WTC11 (cell line): Measurements from ENCODE around the gene INO80E. TPM values are rescaled to one million over a fixed set of nuclear protein-coding genes. Genes with fewer than 3 reads are reported as not detected.
A peak's percentile ranks its signal among the peaks of the same experiment; 100 is the strongest.
"Not testable (repeated sequence)": the region's sequence is repeated elsewhere in the genome, so short reads cannot be mapped to it uniquely, and the experiment has no call there.

Experiments
- ATAC-seq: fragments of 200-7000 bp; cut with Tn5 transposase; 2 replicates; pipeline ENCODE4 v1.10.0; 2021; ENCODE audit warnings: mild to moderate bottlenecking, moderate library complexity
- CTCF ChIA-PET: fragments of 300-600 bp; sonication (Branson Sonifier 250); formaldehyde crosslinking; loops from one replicate; lab custom pipeline; 2021; ENCODE audit warnings: antibody characterized with exemption; lab: Charles Lee
- POLR2A ChIA-PET: fragments of 350-600 bp; sonication (Branson Sonifier 250); formaldehyde crosslinking; loops from one replicate; lab custom pipeline; 2021; ENCODE audit warnings: antibody characterized with exemption; lab: Charles Lee
- DNase-seq: peaks from one replicate; pipeline ENCODE4 v3.0.0; 2021; ENCODE audit warnings: low spot score
- H3K27ac Mint-ChIP-seq: 2 replicates; pipeline ENCODE4 v1.8.0; 2021; ENCODE audit warnings: mixed read lengths
- H3K27me3 Mint-ChIP-seq: 2 replicates; pipeline ENCODE4 v1.8.0; 2021; ENCODE audit warnings: low read depth, mild to moderate bottlenecking, moderate library complexity, mixed read lengths
- H3K36me3 Mint-ChIP-seq: 2 replicates; pipeline ENCODE4 v1.8.0; 2021; ENCODE audit warnings: mixed read lengths
- H3K4me1 Mint-ChIP-seq: 2 replicates; pipeline ENCODE4 v1.8.0; 2022; ENCODE audit warnings: mixed read lengths
- H3K4me3 Mint-ChIP-seq: 2 replicates; pipeline ENCODE4 v1.8.0; 2021; ENCODE audit warnings: mild to moderate bottlenecking, moderate library complexity, mixed read lengths
- H3K9me3 Mint-ChIP-seq: 2 replicates; pipeline ENCODE4 v1.8.0; 2021; ENCODE audit warnings: mixed read lengths
- ATF6 ChIP-seq: sonication (generic); formaldehyde crosslinking; IDR thresholded peaks from 2 replicates; pipeline ENCODE4 v1.8.1; 2023; ENCODE audit warnings: mild to moderate bottlenecking, missing genetic modification reagents
- E2F1 ChIP-seq: sonication (generic); formaldehyde crosslinking; IDR thresholded peaks from 2 replicates; pipeline ENCODE4 v1.8.0; 2022; ENCODE audit warnings: mild to moderate bottlenecking, missing genetic modification reagents
- E2F5 ChIP-seq: sonication (generic); formaldehyde crosslinking; IDR thresholded peaks from 2 replicates; pipeline ENCODE4 v1.8.1; 2022; ENCODE audit warnings: mild to moderate bottlenecking, moderate library complexity, missing genetic modification reagents
- FOXP1 ChIP-seq: sonication (generic); formaldehyde crosslinking; IDR thresholded peaks from 2 replicates; pipeline ENCODE4 v1.8.0; 2022; ENCODE audit warnings: missing genetic modification reagents, mild to moderate bottlenecking, moderate library complexity, borderline replicate concordance
- GTF2I ChIP-seq: fragments of 250-450 bp; sonication (Bioruptor Pico); conservative IDR thresholded peaks from 2 replicates; pipeline ENCODE4 v1.4.0; 2021; ENCODE audit warnings: mild to moderate bottlenecking
- JAZF1 ChIP-seq: fragments of 250-450 bp; sonication (Bioruptor Pico); IDR thresholded peaks from 2 replicates; pipeline ENCODE4 v1.9.0; 2021; ENCODE audit warnings: moderate library complexity, mild to moderate bottlenecking, inconsistent platforms
- KAT7 ChIP-seq: sonication (generic); formaldehyde crosslinking; IDR thresholded peaks from 2 replicates; pipeline ENCODE4 v1.8.1; 2023; ENCODE audit warnings: missing genetic modification reagents, mild to moderate bottlenecking, borderline replicate concordance
- MAX ChIP-seq: sonication (generic); formaldehyde crosslinking; IDR thresholded peaks from 2 replicates; pipeline ENCODE4 v1.8.0; 2022; ENCODE audit warnings: mild to moderate bottlenecking, missing genetic modification reagents
- NR2C2 ChIP-seq: sonication (generic); formaldehyde crosslinking; IDR thresholded peaks from 2 replicates; pipeline ENCODE4 v1.8.0; 2022; ENCODE audit warnings: mild to moderate bottlenecking, missing genetic modification reagents
- OVOL2 ChIP-seq: fragments of 250-450 bp; sonication (Bioruptor Pico); IDR thresholded peaks from 2 replicates; pipeline ENCODE4 v1.9.0; 2021; ENCODE audit warnings: mild to moderate bottlenecking, borderline replicate concordance
- SMAD3 ChIP-seq: sonication (generic); formaldehyde crosslinking; IDR thresholded peaks from 2 replicates; pipeline ENCODE4 v1.8.0; 2022; ENCODE audit warnings: missing genetic modification reagents, mild to moderate bottlenecking, borderline replicate concordance
- TEAD1 ChIP-seq: sonication (generic); formaldehyde crosslinking; IDR thresholded peaks from 2 replicates; pipeline ENCODE4 v1.8.0; 2022; ENCODE audit warnings: mild to moderate bottlenecking, missing genetic modification reagents
- TEAD4 ChIP-seq: sonication (generic); formaldehyde crosslinking; IDR thresholded peaks from 2 replicates; pipeline ENCODE4 v1.8.0; 2022; ENCODE audit warnings: mild to moderate bottlenecking, missing genetic modification reagents
- USF2 ChIP-seq: sonication (generic); formaldehyde crosslinking; IDR thresholded peaks from 2 replicates; pipeline ENCODE4 v1.8.1; 2023; ENCODE audit warnings: mild to moderate bottlenecking, missing genetic modification reagents, moderate library complexity
- ZBTB21 ChIP-seq: sonication (generic); formaldehyde crosslinking; IDR thresholded peaks from 2 replicates; pipeline ENCODE4 v1.8.1; 2023; ENCODE audit warnings: mild to moderate bottlenecking, missing genetic modification reagents, borderline replicate concordance
- ZNF232 ChIP-seq: sonication (generic); formaldehyde crosslinking; IDR thresholded peaks from 2 replicates; pipeline ENCODE4 v1.8.0; 2022; ENCODE audit warnings: mild to moderate bottlenecking, missing genetic modification reagents
- ZNF281 ChIP-seq: sonication (generic); formaldehyde crosslinking; IDR thresholded peaks from 2 replicates; pipeline ENCODE4 v1.8.0; 2023; ENCODE audit warnings: mild to moderate bottlenecking, missing genetic modification reagents
- ZNF317 ChIP-seq: sonication (generic); formaldehyde crosslinking; IDR thresholded peaks from 2 replicates; pipeline ENCODE4 v1.8.1; 2023; ENCODE audit warnings: low read depth, mild to moderate bottlenecking, moderate library complexity, missing genetic modification reagents, borderline replicate concordance
- ZNF416 ChIP-seq: fragments of 250-450 bp; sonication (Bioruptor Pico); IDR thresholded peaks from 2 replicates; pipeline ENCODE4 v1.9.0; 2021; ENCODE audit warnings: mild to moderate bottlenecking, inconsistent platforms
- ZNF423 ChIP-seq: fragments of 250-450 bp; sonication (Bioruptor Pico); IDR thresholded peaks from 2 replicates; pipeline ENCODE4 v2.1.2; 2022; ENCODE audit warnings: mild to moderate bottlenecking, moderate library complexity
- total RNA-seq: library from RNA; stranded (reverse); gene quantifications from 3 replicates; pipeline ENCODE4 v1.2.3, GENCODE V29; 2021

Gene INO80E
- total RNA-seq, 1 experiment from 2014 or later = 101 TPM

GRCh38 chr16:29959293-29959692 lies 36.7 kb upstream of the INO80E start (continued):
- TF ChIP-seq ZNF317 (CRISPR knock-in tag) = no peak
- TF ChIP-seq USF2 (CRISPR knock-in tag) = no peak
- TF ChIP-seq TEAD1 = no peak
- TF ChIP-seq ZNF416 (CRISPR knock-in tag) = no peak

- H3K27ac Mint-ChIP-seq, ATAC-seq, DNase-seq, H3K36me3 Mint-ChIP-seq, H3K9me3 Mint-ChIP-seq, POLR2A ChIA-PET, H3K4me3 Mint-ChIP-seq: not testable (repeated sequence)
- Mint-ChIP-seq H3K4me1 (peaks cover 13% of the 10 kb centered on the region), H3K27me3 (peaks cover 12% of the 10 kb centered on the region)
- CTCF ChIA-PET = interaction anchor here (1.1 to 2.3 kb wide), 2 partner anchors 14 to 72 kb away, joined by 3 to 13 read pairs; partner anchors contain the start of genes TAOK2 and TLCD3B
Measured at GRCh38 chr16:29959821-29960220, 36.2 kb upstream of the INO80E start.

GRCh38 chr16:29961127-29961478 lies 34.9 kb upstream of the INO80E start:
- Mint-ChIP-seq H3K36me3 (peaks cover 1% of the 10 kb centered on the region), H3K27ac (peak overlapping the region; percentile 47; the same call in 1 of the 2 replicates), H3K4me3 (peak overlapping the region; percentile 76), H3K27me3 (peaks cover 12% of the 10 kb centered on the region), H3K9me3 (no peaks in the 10 kb centered on the region), H3K4me1 (peaks cover 13% of the 10 kb centered on the region)
- no peak for TF ChIP-seq ATF6 (CRISPR knock-in tag)
- no peak for TF ChIP-seq ZNF232
- TF ChIP-seq JAZF1 (CRISPR knock-in tag) = no peak
- TF ChIP-seq ZNF281 = no peak
- TF ChIP-seq SMAD3 (CRISPR knock-in tag) = no peak
- TF ChIP-seq KAT7 (CRISPR knock-in tag) = no peak
- ChIA-PET POLR2A (interaction anchor here (0.6 to 2.5 kb wide), 8 partner anchors 12 to 131 kb away, joined by 3 to 17 read pairs (median 5); partner anchors contain the start of genes KCTD13, SEZ6L2 and TBX6), CTCF (interaction anchor here (0.7 to 2.7 kb wide), 20 partner anchors 8 to 884 kb away, joined by 3 to 25 read pairs (median 4); partner anchors contain the start of genes ALDOA, KCTD13, TAOK2 and TBX6)
- no peak for ATAC-seq
- DNase-seq = no peak

- peak within 1 kb of the TSS; percentile 57; the same call in 1 of the 2 replicates for H3K27ac Mint-ChIP-seq
- peaks cover 12% of the 10 kb centered on the region for H3K27me3 Mint-ChIP-seq
- POLR2A ChIA-PET = interaction anchor here (0.6 to 2.5 kb wide), 8 partner anchors 11 to 381 kb away, joined by 3 to 17 read pairs (median 4); partner anchors contain the start of genes KCTD13, SEZ6L2 and TBX6
- peak within 1 kb of the TSS; percentile 86 for H3K4me3 Mint-ChIP-seq
- peaks cover 3% of the 10 kb centered on the region for H3K36me3 Mint-ChIP-seq
- peak; percentile 92 for ATAC-seq
- H3K9me3 Mint-ChIP-seq = no peaks in the 10 kb centered on the region
- peak; percentile 86 for DNase-seq
- H3K4me1 Mint-ChIP-seq = peaks cover 13% of the 10 kb centered on the region
- CTCF ChIA-PET = interaction anchor here (0.8 to 2.7 kb wide), 20 partner anchors 9 to 270 kb away, joined by 3 to 25 read pairs (median 5); partner anchors contain the start of genes ALDOA, ASPHD1, KCTD13 and SEZ6L2
- TF ChIP-seq TEAD4 (no peak), ZNF423 (CRISPR knock-in tag) (no peak), OVOL2 (no peak), GTF2I (no peak), NR2C2 (CRISPR knock-in tag) (no peak), MAX (CRISPR knock-in tag) (peak; percentile 80), ZBTB21 (CRISPR knock-in tag) (no peak), FOXP1 (0 out of 2 replicates have a peak, but pooled peaks have one; percentile 26), E2F5 (CRISPR knock-in tag) (peak; percentile 78; the same call in 1 of the 2 replicates), E2F1 (CRISPR knock-in tag) (0 out of 2 replicates have a peak, but pooled peaks have one; percentile 31)
Measured at GRCh38 chr16:29961479-29962343, 34.3 kb upstream of the INO80E start, which contains the start of gene TMEM219. TMEM219 (plus strand) TSS chr16:29962079; CDS start chr16:29963144, 1,065 bp downstream.
